WERI-Rb-1 (cell line): ENCODE measurements around the gene RGR.

ENCODE experiments used
- DNase-seq: peaks from one replicate; pipeline ENCODE4 v3.0.0-alpha.2; 2020
- H3K27ac ChIP-seq: fragments of 250-450 bp; sonication (Bioruptor Pico); 2 replicates; pipeline ENCODE4 v1.5.1; 2020; ENCODE audit warnings: mild to moderate bottlenecking, moderate library complexity
- H3K27me3 ChIP-seq: fragments of 250-450 bp; sonication (Bioruptor Pico); 2 replicates; pipeline ENCODE4 v1.5.1; 2021; ENCODE audit warnings: mild to moderate bottlenecking, low read depth, moderate library complexity; ENCODE audit not compliant: insufficient read depth, severe bottlenecking
- H3K36me3 ChIP-seq: fragments of 250-450 bp; sonication (Bioruptor Pico); 2 replicates; pipeline ENCODE4 v1.5.1; 2020; ENCODE audit warnings: mild to moderate bottlenecking, moderate library complexity
- H3K4me3 ChIP-seq: 2 replicates; pipeline ENCODE4 v1.5.1; 2011; ENCODE audit warnings: low read depth, mild to moderate bottlenecking, control low read depth, low read length
- H3K9me3 ChIP-seq: fragments of 250-450 bp; sonication (Bioruptor Pico); 2 replicates; pipeline ENCODE4 v1.5.1; 2021; ENCODE audit warnings: mild to moderate bottlenecking, moderate library complexity; ENCODE audit not compliant: severe bottlenecking
- CTCF ChIP-seq: IDR thresholded peaks from 2 replicates; pipeline ENCODE4 v1.5.1; 2011; ENCODE audit warnings: low read depth, mild to moderate bottlenecking, control low read depth, inconsistent platforms, low read length

Gene RGR

DNA sequence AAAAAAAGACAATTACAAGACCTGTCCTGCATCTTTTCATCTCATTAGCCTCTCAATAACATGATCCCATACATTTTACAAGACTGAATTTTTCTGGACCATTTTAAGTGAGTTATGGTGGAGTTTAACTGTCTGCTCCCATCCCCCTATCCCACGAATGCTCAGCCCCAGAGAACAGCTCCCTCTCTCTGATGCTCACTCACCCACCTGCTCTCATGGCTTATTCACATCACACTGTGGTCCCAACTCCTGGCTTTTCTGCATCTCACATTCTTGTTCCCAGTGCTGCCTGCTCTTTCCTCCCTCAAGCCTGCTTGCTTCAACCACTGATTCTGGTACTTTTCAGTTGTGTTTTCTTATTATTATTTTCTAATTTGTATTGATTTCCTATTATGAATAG, 63.2 kb downstream of the RGR start:
- no peak for DNase-seq
- H3K27me3 ChIP-seq = no peaks in the 10 kb centered on the region
- H3K9me3 ChIP-seq = no peaks in the 10 kb centered on the region
- TF ChIP-seq CTCF = no peak
- H3K4me3 ChIP-seq = no peak overlapping the region
- no peaks in the 10 kb centered on the region for H3K36me3 ChIP-seq
- H3K27ac ChIP-seq = no peak overlapping the region

DNA sequence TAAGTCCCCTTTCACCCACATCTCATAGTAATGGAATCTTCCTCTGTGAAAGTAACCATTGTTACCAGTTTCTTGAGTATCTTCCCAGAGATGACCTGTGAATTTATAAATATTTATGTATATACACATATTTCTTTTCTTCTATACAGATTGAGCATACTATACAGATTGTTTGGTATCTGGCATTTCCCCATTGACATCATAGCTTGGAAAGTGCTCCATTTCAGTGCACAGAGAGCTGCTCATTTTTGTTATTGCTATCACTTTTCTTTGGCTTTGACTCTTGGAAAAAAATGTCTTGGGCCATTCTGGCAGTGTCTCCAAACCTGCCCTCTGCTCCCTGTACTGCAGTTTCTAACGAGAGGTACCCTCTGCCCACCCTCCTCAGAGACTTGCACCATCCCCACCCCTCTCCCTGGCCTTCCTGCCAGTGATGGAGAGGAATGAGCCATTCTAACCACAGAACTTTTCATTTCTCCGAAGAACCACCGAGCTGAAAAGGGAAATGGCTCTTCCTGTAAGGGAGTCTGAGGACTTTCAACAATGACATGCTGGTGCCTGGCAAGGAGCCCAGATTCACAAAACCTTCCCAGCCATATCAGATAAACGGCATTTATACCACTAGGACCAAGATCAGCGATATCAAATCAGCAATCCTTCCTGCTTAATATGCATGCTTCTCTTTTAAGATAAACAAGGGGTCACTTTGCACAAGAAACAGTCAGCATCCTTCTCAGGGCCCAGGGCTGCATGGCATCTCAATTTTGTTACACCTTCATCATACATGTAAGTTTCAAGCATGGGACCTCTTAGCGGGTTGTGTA, 63.8 kb downstream of the RGR start:
- Histone ChIP-seq H3K36me3 (no peaks in the 10 kb centered on the region), H3K27ac (no peak overlapping the region), H3K9me3 (no peaks in the 10 kb centered on the region), H3K27me3 (no peaks in the 10 kb centered on the region), H3K4me3 (no peak overlapping the region)
- DNase-seq = no peak
- no peak for TF ChIP-seq CTCF
